Liver (tissue), 3 donors: ENCODE data around the gene HSPA12B.
A peak's percentile ranks its signal among the peaks of the same experiment; 100 is the strongest.

Experiments
- EGR1 ChIP-seq, 2 donors: IDR thresholded peaks; 2 replicates each; pipeline ENCODE4 v1.6.1; 2016 to 2018; ENCODE audit warnings: antibody characterized with exemption in 2 of 2, low read depth in 2 of 2
- GABPA ChIP-seq, 2 donors: IDR thresholded peaks in 1 of 2; conservative IDR thresholded peaks in 1 of 2; 2 replicates each; pipeline ENCODE4 v1.6.1; 2016; ENCODE audit warnings: antibody characterized with exemption in 2 of 2, mild to moderate bottlenecking in 1 of 2, moderate library complexity in 1 of 2
- JUND ChIP-seq, 2 donors: IDR thresholded peaks; 2 replicates each; pipeline ENCODE4 v1.6.1; 2016; ENCODE audit warnings: antibody characterized with exemption in 2 of 2
- RAD21 ChIP-seq, 2 donors: IDR thresholded peaks; 2 replicates each; pipeline ENCODE4 v1.6.1; 2016; ENCODE audit warnings: antibody characterized with exemption in 2 of 2, mild to moderate bottlenecking in 2 of 2
- REST ChIP-seq: IDR thresholded peaks from 2 replicates; pipeline ENCODE4 v1.6.1; 2016; ENCODE audit warnings: antibody characterized with exemption, mild to moderate bottlenecking
- SP1 ChIP-seq: IDR thresholded peaks from 2 replicates; pipeline ENCODE4 v1.6.1; 2018; ENCODE audit warnings: antibody characterized with exemption, mild to moderate bottlenecking
- TAF1 ChIP-seq: conservative IDR thresholded peaks from 2 replicates; pipeline ENCODE4 v1.6.1; 2016; ENCODE audit warnings: antibody characterized with exemption, mild to moderate bottlenecking
- YY1 ChIP-seq: IDR thresholded peaks from 2 replicates; pipeline ENCODE4 v1.6.1; 2016; ENCODE audit warnings: antibody characterized with exemption, mild to moderate bottlenecking
- ZBTB33 ChIP-seq: IDR thresholded peaks from 2 replicates; pipeline ENCODE4 v1.6.1; 2016; ENCODE audit warnings: antibody characterized with exemption
- TF ChIP-seq, protein P1 (sequence below): fragments of 150-350 bp; IDR thresholded peaks from 2 replicates; pipeline ENCODE4 v1.5.1; 2017; ENCODE audit warnings: improper control_type of control experiment, low read depth, low read length; ENCODE audit not compliant: missing input control
- TF ChIP-seq, protein P2 (sequence below): IDR thresholded peaks from 2 replicates; pipeline ENCODE4 v1.6.1; 2016; ENCODE audit warnings: antibody characterized with exemption
- TF ChIP-seq, protein P3 (sequence below): IDR thresholded peaks from 2 replicates; pipeline ENCODE4 v1.6.1; 2016; ENCODE audit warnings: antibody characterized with exemption
- donor health status: healthy.
- donor health status: healthy.

- TF ChIP-seq, protein P1, sequence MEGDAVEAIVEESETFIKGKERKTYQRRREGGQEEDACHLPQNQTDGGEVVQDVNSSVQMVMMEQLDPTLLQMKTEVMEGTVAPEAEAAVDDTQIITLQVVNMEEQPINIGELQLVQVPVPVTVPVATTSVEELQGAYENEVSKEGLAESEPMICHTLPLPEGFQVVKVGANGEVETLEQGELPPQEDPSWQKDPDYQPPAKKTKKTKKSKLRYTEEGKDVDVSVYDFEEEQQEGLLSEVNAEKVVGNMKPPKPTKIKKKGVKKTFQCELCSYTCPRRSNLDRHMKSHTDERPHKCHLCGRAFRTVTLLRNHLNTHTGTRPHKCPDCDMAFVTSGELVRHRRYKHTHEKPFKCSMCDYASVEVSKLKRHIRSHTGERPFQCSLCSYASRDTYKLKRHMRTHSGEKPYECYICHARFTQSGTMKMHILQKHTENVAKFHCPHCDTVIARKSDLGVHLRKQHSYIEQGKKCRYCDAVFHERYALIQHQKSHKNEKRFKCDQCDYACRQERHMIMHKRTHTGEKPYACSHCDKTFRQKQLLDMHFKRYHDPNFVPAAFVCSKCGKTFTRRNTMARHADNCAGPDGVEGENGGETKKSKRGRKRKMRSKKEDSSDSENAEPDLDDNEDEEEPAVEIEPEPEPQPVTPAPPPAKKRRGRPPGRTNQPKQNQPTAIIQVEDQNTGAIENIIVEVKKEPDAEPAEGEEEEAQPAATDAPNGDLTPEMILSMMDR: peak; percentile 40
- TF ChIP-seq SP1: no peak
- peak; percentile 59 to 69 for TF ChIP-seq RAD21 (IDR thresholded peaks at IDR 0.05)
- TF ChIP-seq, protein P2, sequence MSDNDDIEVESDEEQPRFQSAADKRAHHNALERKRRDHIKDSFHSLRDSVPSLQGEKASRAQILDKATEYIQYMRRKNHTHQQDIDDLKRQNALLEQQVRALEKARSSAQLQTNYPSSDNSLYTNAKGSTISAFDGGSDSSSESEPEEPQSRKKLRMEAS: no peak
- TF ChIP-seq REST: no peak
- TF ChIP-seq ZBTB33: no peak
- TF ChIP-seq TAF1: no peak
- peak; percentile 18 to 30 for TF ChIP-seq JUND (IDR thresholded peaks at IDR 0.05)
- TF ChIP-seq EGR1 (IDR thresholded peaks at IDR 0.05; ENCODE audit: low read depth in 2 of 2): no peak
- no peak for TF ChIP-seq GABPA (IDR thresholded peaks at IDR 0.05 in 1 of 2, conservative IDR thresholded peaks at IDR 0.05 in 1 of 2)
- TF ChIP-seq, protein P3, sequence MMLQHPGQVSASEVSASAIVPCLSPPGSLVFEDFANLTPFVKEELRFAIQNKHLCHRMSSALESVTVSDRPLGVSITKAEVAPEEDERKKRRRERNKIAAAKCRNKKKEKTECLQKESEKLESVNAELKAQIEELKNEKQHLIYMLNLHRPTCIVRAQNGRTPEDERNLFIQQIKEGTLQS: no peak
- TF ChIP-seq YY1: no peak
Measured at GRCh38 chr20:3768342-3769130, 36.1 kb downstream of the HSPA12B start.
